Activated CD4-positive, alpha-beta T cell treated with anti-CD3 and anti-CD28 coated beads for 36 hours (primary cell): ENCODE measurements around the gene SH3BP2. TPM values are rescaled to one million over a fixed set of nuclear protein-coding genes. Genes with fewer than 3 reads are reported as not detected.

Experiments used
- ATAC-seq: fragments of 200-7000 bp; cut with Tn5 transposase; one replicate; pipeline ENCODE4 v1.10.0; 2021; ENCODE audit warnings: mild to moderate bottlenecking, moderate library complexity
- CTCF ChIA-PET: fragments of 350-600 bp; sonication (Branson Sonifier 250); formaldehyde crosslinking; loops from one replicate; lab custom pipeline; 2021; ENCODE audit warnings: antibody characterized with exemption; lab: Charles Lee
- POLR2A ChIA-PET: fragments of 350-600 bp; sonication (Branson Sonifier 250); formaldehyde crosslinking; loops from one replicate; lab custom pipeline; 2021; ENCODE audit warnings: antibody characterized with exemption, inconsistent platforms; lab: Charles Lee
- DNase-seq: peaks from one replicate; pipeline ENCODE4 v3.0.0-alpha.2; 2020
- H3K27ac Mint-ChIP-seq: one replicate; pipeline ENCODE4 v1.8.0; 2021; ENCODE audit warnings: mixed read lengths
- H3K27me3 Mint-ChIP-seq: one replicate; pipeline ENCODE4 v1.8.0; 2021; ENCODE audit warnings: mixed read lengths
- H3K36me3 Mint-ChIP-seq: one replicate; pipeline ENCODE4 v1.8.0; 2021; ENCODE audit warnings: low read depth, mixed read lengths
- H3K4me1 Mint-ChIP-seq: one replicate; pipeline ENCODE4 v1.8.0; 2021; ENCODE audit warnings: mixed read lengths
- H3K4me3 Mint-ChIP-seq: one replicate; pipeline ENCODE4 v1.8.0; 2021; ENCODE audit warnings: mild to moderate bottlenecking, moderate library complexity, mixed read lengths
- H3K9me3 Mint-ChIP-seq: one replicate; pipeline ENCODE4 v1.8.0; 2021; ENCODE audit warnings: low read depth, mixed read lengths
- intact Hi-C, 2 experiments: fragments of 100-400 bp; cut with DNase I in 1 of 2; cut with micrococcal nuclease in 1 of 2; formaldehyde crosslinking; loops; one replicate each; pipeline versions ENCODE4 v1.14.2 to v1.15.1; 2022 to 2024; cut with DNase I, micrococcal nuclease
- total RNA-seq, 2 experiments: library from RNA; stranded (reverse); gene quantifications; one replicate each; pipeline ENCODE4 v1.2.3, GENCODE V29; 2021

Gene SH3BP2
- total RNA-seq, 2 experiments from 2014 or later, result 63.3 to 68.3 TPM

DNA sequence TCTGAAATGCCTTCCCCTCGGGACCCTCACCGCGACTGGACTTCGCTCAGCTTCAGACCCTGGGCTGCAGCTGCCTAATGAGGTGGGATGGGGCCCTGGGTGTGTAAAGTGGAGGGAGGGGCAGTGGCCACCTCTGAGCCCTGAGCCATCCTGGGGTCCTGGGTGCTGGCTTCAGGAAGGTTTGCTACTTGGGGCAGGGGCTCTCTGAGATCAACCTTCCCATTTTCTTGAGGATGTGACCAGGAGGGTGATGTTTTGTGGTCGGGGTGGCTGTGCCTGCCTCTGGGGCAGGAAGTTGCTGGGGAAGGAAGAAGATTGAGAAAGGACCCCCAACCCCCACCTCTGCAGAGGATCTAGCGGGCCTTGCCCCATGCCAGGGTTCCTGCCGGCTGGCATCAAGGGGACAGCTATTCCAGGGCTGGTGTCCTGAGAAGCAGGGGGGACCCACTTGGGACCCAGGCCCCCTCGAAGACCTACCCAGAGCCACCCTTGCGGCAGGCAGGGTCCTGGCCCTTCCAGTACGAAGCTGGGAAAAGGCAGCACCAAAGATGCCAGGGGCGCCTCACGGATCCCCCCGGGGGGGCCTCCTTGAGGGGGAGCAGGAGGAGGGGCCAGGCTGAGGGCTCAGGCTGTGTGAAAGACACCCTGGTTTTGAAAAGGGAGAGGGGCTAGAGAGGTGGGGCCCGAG is 6.5 kb downstream of the SH3BP2 start:
- no peak for ATAC-seq
- no peaks in the 10 kb centered on the region for H3K9me3 Mint-ChIP-seq
- H3K27ac Mint-ChIP-seq, result peak overlapping the region; percentile 76
- no peaks in the 10 kb centered on the region for H3K27me3 Mint-ChIP-seq
- CTCF ChIA-PET, result interaction anchor here (0.6 to 1.5 kb wide), 4 partner anchors 18 to 134 kb away, joined by 3 to 7 read pairs (median 3); no protein-coding TSS in a partner anchor
- H3K4me1 Mint-ChIP-seq, result peaks cover 53% of the 10 kb centered on the region
- H3K4me3 Mint-ChIP-seq, result peak overlapping the region; percentile 64
- H3K36me3 Mint-ChIP-seq, result peaks cover 2% of the 10 kb centered on the region
- intact Hi-C loops, result loop anchor here (2.0 to 5.0 kb wide), 2 partner anchors 35 to 37 kb away; no protein-coding TSS in a partner anchor
- no peak for DNase-seq
- POLR2A ChIA-PET, result no interaction called here

DNA sequence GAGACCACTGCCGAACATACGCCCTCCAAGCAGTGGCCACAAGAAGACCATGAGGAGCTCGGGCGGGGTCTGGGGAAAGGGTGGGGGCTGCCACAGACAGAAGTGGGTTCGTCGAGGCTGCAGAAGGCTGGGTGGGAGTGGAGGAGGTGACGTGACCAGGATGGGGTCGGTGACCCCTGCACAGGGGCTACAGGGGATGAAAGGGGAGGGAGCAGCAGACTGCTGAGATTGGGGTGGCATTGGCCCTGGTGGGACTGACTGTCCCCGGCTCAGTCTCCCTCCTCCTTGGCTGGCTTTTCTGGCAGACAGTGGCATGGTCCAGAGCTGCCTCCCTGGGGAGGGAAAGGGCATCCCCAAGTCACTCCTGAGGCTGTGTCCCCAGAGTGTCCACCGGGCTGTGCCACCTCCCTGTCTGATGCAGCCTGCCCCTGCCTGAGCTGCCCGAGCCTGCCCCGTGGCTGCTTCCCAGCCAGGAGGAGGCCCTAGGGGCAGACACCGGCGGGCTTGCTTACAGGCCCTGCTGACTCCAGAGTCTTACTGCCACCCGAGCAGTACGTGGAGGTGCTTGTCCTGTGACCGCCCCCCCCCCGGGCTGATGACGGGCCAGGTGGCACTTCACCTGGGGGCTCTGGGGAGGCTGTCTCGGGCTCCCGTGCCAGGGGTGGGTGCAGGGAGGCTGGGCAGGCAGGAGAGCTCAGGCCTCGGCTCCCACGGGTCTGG is 7.2 kb downstream of the SH3BP2 start:
- H3K27me3 Mint-ChIP-seq, result no peaks in the 10 kb centered on the region
- CTCF ChIA-PET, result interaction anchor here (0.6 to 1.0 kb wide), 2 partner anchors 21 to 37 kb away, joined by 3 read pairs; no protein-coding TSS in a partner anchor
- intact Hi-C loops, result loop anchor here (2.0 to 5.0 kb wide), 2 partner anchors 35 to 38 kb away; no protein-coding TSS in a partner anchor
- POLR2A ChIA-PET, result no interaction called here
- H3K4me3 Mint-ChIP-seq, result peak overlapping the region; percentile 57
- H3K36me3 Mint-ChIP-seq, result peaks cover 2% of the 10 kb centered on the region
- H3K9me3 Mint-ChIP-seq, result no peaks in the 10 kb centered on the region
- peak; percentile 41 for DNase-seq
- H3K27ac Mint-ChIP-seq, result peak overlapping the region; percentile 65
- H3K4me1 Mint-ChIP-seq, result peaks cover 46% of the 10 kb centered on the region
- ATAC-seq, result no peak

DNA sequence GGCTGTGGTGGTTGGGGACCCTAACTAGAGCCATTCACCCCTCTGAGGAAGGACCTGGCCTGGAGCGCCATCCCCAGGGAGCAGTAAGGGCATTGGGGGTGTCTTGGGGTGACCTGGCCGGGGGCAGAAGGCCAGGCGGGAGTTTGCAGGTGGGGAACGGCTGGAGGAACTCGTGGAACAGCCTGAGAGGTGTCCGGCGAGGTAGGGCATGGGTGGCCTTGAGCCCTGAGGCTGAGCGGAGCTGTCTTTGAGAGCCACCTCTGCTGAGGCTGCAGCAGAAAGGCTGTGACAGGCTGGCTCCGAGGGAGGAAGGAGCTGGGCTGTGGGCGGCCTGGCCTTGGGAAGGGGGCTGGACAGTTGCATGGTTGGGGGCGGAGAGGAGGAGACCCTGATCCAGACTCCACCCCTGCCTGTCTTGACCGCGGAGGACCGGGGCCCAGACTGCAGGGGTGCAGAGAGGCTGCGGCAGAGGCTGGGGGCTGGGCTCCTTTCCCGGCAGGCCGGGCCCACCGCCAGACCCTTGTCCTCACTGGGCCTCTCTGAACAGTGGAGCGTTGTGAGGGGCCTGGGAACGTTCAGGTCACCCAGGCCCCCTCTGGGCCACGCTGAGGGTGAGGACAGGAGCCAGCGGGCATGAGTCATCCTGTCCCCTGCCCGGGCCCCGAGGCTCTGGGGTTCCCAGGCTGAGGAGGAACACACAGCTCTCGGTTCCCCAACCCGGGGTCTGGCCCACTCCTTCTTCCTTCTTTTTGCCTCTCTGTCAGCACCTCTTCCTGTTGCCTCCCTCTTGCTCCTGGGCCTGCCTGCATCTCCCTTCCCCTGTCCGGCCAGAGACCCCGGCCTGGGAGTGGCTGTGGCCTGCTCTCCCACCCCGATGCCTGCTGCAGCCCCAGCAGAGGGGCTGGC is 8.1 kb downstream of the SH3BP2 start:
- Mint-ChIP-seq H3K27me3 (no peaks in the 10 kb centered on the region), H3K9me3 (no peaks in the 10 kb centered on the region), H3K4me3 (peak overlapping the region; percentile 33), H3K36me3 (peaks cover 2% of the 10 kb centered on the region), H3K27ac (peak overlapping the region; percentile 63), H3K4me1 (peaks cover 43% of the 10 kb centered on the region)
- ChIA-PET POLR2A (no interaction called here), CTCF (interaction anchor here (0.6 to 1.0 kb wide), 2 partner anchors 20 to 37 kb away, joined by 3 read pairs; no protein-coding TSS in a partner anchor)
- ATAC-seq, result peak; percentile 45
- intact Hi-C loops, result no loop called here
- DNase-seq, result peak; percentile 70

DNA sequence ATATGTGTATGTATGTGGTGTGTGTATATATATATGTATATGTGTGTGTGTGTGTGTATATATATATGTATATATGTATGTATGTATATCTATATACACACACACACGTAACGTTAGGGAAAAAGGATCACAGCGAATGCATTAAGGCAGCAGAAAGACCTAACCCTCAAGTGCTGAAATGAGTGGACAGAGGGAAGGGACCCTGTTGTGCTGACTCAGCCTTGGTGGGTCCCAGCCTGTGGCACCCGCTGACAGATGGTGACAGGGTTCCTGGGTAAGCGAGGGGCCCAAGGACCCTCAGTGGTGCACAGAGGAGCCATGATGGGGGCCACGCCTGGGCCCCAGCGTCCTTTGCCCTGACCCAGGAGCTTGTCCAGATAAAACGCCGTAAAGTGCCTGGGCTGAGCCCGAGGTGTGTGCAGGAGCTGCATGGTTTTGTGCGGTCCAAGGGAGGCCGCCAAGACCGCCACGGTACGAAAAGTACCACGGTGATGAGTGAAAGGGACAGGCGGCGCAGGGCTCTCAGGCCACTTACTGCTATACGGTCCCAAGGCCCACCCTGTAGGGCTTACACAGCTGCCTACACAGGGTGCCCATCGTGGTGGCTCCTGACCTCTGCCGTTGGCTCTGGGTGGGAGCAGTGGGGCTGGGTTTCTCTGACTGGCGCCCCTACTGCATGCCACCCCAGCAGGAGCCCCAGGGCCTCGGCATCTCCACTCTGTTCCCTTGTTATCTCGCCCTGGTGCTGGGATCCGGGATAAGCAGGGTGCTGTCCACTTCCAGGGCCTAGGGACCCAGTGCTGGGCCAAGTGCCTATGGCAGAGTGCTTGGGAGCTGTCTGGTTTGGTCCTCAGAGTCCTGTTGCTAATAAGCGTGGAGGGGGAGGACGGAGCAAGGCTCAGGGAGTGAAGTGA is 10.0 kb downstream of the SH3BP2 start:
- no peak for ATAC-seq
- POLR2A ChIA-PET, result interaction anchor here (0.5 kb wide), 1 partner anchor 251 kb away, joined by 3 read pairs; no protein-coding TSS in a partner anchor
- Mint-ChIP-seq H3K4me3 (no peak overlapping the region), H3K27me3 (no peaks in the 10 kb centered on the region), H3K4me1 (peaks cover 36% of the 10 kb centered on the region), H3K36me3 (peaks cover 2% of the 10 kb centered on the region), H3K27ac (no peak overlapping the region), H3K9me3 (no peaks in the 10 kb centered on the region)
- intact Hi-C loops, result no loop called here
- CTCF ChIA-PET, result interaction anchor here (0.6 kb wide), 2 partner anchors 38 to 337 kb away, joined by 3 read pairs; no protein-coding TSS in a partner anchor
- peak; percentile 2 for DNase-seq

DNA sequence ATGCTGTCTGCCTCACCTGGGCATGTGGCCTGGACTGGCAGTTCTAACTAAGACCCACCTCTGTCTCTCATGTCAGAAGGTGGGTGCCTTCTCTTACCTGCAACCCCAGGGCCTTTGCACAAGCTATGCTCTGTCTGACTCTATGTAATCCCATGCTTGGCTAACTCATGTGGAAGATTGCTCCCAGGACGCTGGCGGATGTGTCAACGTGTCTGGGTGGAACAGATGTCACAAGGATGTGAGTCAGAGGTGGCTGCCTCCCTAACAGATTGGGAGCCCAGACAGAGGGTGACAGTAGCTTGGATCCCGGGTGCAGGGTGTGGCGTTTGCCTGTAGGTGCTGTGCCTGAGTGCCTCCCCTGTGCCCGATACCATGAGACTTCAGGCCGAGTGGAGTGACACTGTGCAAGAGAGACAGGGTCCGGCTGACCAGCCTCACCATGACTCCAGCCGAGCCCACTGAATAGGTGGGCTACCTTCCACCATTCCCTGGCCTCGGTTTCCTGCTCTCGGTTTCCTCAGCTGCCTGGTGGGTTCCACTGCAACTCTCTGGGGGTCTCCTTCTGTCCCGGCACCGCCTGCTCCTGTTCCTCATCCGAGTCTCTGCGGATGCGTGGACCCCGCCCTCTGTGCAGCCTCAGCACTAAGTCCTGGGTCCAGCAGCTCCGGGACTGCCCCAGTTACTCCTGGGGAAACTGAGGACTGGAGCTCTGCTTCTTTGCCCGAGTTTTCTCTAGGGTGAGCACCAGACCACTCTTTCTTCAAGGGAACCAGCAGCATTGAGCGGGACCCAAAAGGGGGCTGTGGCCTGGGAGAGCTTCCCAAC is 11.0 kb downstream of the SH3BP2 start:
- CTCF ChIA-PET, result interaction anchor here (0.6 kb wide), 3 partner anchors 33 to 338 kb away, joined by 3 read pairs; no protein-coding TSS in a partner anchor
- H3K9me3 Mint-ChIP-seq, result no peaks in the 10 kb centered on the region
- no peak overlapping the region for H3K4me3 Mint-ChIP-seq
- ATAC-seq (peak; percentile 27), DNase-seq (no peak)
- H3K4me1 Mint-ChIP-seq, result peaks cover 26% of the 10 kb centered on the region
- H3K27ac Mint-ChIP-seq, result no peak overlapping the region
- H3K36me3 Mint-ChIP-seq, result peaks cover 2% of the 10 kb centered on the region
- POLR2A ChIA-PET, result interaction anchor here (0.5 kb wide), 1 partner anchor 252 kb away, joined by 3 read pairs; no protein-coding TSS in a partner anchor
- H3K27me3 Mint-ChIP-seq, result no peaks in the 10 kb centered on the region
- intact Hi-C loops, result no loop called here

DNA sequence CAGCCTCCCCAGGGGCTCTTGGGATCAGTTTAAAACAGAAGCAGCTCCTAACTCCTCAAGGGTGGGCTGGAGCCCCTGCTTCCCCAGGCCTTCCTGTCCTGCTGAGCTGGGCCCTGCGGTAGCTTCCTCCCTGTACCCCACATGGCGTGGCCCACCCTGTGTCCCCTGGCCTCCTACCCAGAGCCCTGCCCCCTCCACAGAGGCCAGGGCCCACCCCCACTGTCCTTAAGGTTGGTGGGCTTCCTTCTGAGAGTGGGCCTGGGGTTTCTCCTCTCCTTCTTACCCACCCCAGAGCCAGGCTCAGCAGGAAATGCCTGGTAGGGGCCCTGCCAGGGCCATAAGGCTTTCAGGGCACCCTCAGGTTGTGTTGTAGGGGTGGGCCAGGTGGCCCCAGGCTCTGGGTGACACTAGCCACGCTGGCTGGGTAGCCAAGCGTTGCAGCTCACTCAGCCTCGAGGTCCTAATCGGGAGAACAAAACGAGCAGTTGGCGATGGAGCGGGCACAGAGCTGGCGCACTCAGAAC is 11.6 kb downstream of the SH3BP2 start:
- peaks cover 21% of the 10 kb centered on the region for H3K4me1 Mint-ChIP-seq
- no peaks in the 10 kb centered on the region for H3K27me3 Mint-ChIP-seq
- no peaks in the 10 kb centered on the region for H3K9me3 Mint-ChIP-seq
- ChIA-PET CTCF (interaction anchor here (0.6 kb wide), 2 partner anchors 33 to 151 kb away, joined by 3 read pairs; no protein-coding TSS in a partner anchor), POLR2A (no interaction called here)
- ATAC-seq, result no peak
- no peak overlapping the region for H3K4me3 Mint-ChIP-seq
- no peak overlapping the region for H3K27ac Mint-ChIP-seq
- intact Hi-C loops, result no loop called here
- H3K36me3 Mint-ChIP-seq, result no peaks in the 10 kb centered on the region
- no peak for DNase-seq

DNA sequence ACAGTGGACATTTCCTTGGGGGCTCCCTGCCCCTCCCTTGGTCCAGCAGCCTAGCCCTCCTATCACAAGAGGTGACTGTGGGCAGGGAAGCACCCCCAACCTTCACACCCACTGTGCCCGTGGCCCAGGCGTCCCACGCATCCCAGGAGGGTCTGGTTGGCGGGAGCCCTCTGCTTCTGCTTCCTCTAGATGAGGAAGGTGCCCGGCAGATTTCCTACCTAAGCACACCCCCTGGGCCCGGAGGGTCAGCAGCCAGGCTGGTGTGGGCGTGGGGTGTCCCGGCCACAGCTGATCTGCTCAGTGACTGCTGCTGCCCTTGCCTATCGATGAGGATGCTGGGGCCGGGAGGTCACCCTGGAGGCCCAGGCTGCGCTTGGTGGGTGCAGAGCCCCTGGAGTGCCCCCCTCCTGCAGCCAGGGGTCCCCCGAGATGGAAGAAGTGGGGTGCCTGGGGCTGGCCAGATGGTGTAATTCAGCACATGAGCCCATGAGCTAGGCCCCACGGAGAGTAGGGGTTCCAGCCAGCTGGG is 12.2 kb downstream of the SH3BP2 start:
- no peaks in the 10 kb centered on the region for H3K36me3 Mint-ChIP-seq
- no peaks in the 10 kb centered on the region for H3K9me3 Mint-ChIP-seq
- H3K27me3 Mint-ChIP-seq, result no peaks in the 10 kb centered on the region
- POLR2A ChIA-PET, result no interaction called here
- CTCF ChIA-PET, result interaction anchor here (0.6 kb wide), 1 partner anchor 150 kb away, joined by 3 read pairs; no protein-coding TSS in a partner anchor
- no peak overlapping the region for H3K4me3 Mint-ChIP-seq
- DNase-seq, result no peak
- peaks cover 17% of the 10 kb centered on the region for H3K4me1 Mint-ChIP-seq
- no peak overlapping the region for H3K27ac Mint-ChIP-seq
- no peak for ATAC-seq
- intact Hi-C loops, result no loop called here

DNA sequence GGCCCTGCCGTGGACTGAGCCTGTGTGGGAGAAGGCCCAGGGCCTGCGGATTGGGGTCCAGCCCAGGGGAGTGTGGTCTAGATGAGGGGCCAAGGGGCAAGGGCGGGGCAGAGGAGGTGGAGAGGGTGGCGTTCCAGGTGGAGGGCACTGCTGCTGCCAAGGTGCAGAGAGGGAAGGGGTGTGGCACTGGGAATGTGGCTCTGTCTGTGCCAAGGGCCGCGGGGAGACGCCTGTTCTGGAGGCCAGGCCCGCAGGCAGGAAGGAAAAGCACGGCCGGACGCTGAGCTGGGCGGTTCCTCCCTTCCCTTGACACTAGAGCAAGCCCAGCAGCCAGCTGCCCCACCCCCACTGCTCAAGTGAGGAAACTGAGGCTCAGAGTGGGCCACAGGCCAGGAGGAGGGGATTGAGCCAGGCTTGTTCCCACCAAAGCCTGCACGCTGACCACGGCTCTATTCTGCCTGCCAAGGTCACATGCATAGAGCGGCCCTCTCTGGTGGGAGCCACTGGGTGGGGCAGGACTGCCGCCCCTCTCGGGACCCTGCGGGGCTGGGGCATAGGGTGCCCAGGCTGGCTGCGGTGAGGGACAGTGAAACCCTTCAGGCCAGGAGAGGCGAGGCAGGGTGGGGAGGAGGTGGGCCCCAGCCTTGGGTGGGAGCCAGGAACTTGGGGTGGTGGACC is 13.0 kb downstream of the SH3BP2 start:
- intact Hi-C loops, result no loop called here
- no peak overlapping the region for H3K4me3 Mint-ChIP-seq
- ChIA-PET CTCF (interaction anchor here (0.6 kb wide), 1 partner anchor 41 kb away, joined by 3 read pairs; no protein-coding TSS in a partner anchor), POLR2A (no interaction called here)
- no peaks in the 10 kb centered on the region for H3K36me3 Mint-ChIP-seq
- DNase-seq, result no peak
- H3K4me1 Mint-ChIP-seq, result peaks cover 10% of the 10 kb centered on the region
- no peaks in the 10 kb centered on the region for H3K27me3 Mint-ChIP-seq
- H3K9me3 Mint-ChIP-seq, result no peaks in the 10 kb centered on the region
- ATAC-seq, result no peak
- no peak overlapping the region for H3K27ac Mint-ChIP-seq
